ENCODE measurements around the gene ABLIM2.

DNA sequence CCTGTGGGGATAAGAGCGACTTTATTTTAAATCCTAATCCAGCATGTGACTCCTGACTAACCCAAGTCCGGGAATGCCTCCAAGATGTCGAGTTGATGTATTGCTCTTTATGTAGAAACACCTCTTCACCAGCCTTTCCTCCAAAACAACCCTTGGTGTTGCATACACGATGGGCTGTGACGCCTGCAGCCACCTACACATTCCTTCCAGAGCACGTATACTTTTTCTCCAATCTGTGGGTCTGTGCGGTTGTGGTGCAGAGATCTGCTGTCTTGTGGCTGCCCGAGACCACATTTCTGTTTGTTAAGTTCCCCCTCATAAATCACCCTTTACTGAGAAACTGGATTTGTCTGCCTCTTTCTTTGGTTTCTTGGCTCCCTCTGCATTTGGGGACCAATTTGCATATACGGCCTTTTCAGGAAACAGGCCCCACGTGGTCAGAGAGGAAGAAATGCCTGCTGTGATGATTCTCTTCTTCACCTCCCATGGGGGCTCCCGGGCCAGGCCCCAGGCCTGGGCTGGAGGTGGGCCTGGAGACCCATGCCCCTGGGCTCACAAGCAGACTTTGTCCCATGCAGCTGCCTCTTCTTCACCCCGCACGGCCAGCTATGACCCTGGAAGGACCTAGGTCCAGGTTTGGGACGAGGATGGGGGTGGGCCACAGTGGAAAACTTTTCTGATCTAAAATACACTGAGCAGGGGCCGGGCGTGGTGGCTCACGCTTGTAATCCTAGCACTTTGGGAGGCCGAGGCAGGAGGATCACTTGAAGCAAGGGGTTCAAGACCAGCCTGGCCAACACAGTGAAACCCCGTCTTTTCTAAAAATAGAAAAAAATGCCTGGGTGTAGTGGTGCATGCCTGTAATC is 197.6 kb downstream of the ABLIM2 start:
- no peak for TF ChIP-seq CTCF (conservative IDR thresholded peaks at IDR 0.05)
- TF ChIP-seq ZFX (IDR thresholded peaks at IDR 0.05): no peak

All from C4-2B (cell line).